GM18502 (cell line): Measurements from ENCODE around the gene LEMD3.

Experiments used
- ATAC-seq: cut with Tn5 transposase; IDR thresholded peaks from one replicate; pipeline ENCODE4 v1.9.1; 2021; ENCODE audit warnings: mild to moderate bottlenecking; ENCODE audit not compliant: unreplicated experiment, poor library complexity

LEMD3 gene

DNA sequence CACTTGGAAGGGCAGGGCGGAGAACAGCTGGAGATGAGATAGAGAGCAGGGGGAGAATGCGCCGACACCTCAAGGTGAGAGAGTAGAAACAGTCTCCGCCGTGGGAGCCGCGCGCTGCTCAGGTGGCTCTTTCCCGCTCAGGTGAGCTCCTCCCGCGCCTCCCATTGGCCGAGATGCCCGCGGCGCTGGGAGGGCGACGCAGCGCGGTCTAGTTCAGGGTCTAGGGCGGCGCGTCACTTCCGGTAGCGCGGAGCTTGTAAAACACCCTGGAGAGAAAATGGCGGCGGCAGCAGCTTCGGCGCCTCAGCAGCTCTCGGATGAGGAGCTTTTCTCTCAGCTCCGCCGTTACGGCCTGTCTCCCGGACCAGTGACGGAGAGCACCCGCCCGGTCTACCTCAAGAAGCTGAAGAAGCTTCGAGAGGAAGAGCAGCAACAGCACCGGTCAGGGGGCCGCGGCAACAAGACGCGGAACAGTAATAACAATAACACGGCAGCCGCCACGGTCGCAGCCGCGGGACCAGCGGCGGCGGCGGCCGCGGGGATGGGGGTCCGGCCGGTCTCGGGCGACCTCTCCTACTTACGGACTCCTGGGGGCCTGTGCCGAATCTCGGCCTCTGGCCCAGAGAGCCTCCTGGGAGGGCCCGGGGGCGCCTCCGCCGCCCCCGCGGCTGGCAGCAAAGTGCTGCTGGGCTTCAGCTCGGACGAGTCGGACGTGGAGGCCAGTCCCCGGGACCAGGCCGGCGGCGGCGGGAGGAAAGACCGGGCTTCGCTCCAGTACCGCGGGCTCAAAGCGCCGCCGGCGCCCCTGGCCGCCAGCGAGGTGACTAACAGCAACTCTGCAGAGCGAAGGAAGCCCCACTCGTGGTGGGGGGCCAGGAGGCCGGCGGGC is at the start of gene LEMD3:
Gene LEMD3, plus strand, starts transcription at position 264 of the 889 bp plus-strand sequence. Its CDS starts 14 bp downstream, at position 278.
- ATAC-seq = peak; percentile 91

DNA sequence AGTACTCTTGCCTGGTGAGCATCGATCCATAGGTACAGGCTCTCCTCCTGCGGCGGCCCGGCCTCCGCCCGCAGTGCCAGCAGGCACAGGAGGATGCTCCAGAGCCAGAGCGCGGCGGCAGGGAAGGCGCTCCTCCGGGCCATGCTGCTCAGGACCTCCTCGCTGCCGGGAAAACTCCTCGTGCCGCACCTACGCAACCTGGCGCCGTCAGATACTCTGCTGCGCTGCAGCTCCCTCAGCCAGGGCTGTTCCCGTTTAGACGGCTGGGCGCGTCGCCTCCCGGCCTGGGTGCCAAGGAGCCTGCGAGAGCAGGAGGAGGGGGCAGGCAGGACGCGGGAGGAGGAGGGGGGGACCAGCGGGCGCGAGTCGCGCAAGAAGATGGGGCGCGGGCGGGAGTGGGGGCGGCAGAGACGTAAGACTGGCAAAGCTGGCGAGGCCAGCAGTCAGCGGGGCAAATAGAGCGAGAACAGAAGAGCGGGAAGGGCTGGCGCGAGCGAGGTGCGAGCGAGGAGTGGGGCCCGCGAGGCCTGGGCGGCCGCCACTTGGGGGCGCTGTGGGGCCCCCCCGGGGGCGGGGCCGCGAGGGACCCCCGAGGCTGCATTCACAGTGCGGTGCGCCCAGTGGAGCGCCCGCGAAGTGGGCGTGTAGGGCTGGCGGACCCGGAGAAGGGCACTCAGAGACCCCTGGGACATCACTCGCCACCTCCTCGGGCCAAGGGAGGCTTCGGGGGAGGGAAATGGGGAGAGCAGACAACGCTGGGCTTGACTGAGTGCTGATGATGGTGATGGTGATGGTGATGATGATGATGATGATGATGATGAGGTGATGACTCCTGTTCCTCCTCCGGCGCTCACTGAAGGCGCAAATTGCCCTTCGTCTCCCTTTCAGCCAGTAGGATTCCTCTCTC is 48.1 kb upstream of the LEMD3 start, which contains the start of gene WIF1:
Gene WIF1, minus strand, starts transcription at position 257 of the 907 bp plus-strand sequence. Its CDS starts 114 bp downstream, at position 143.
- peak; percentile 73 for ATAC-seq

DNA sequence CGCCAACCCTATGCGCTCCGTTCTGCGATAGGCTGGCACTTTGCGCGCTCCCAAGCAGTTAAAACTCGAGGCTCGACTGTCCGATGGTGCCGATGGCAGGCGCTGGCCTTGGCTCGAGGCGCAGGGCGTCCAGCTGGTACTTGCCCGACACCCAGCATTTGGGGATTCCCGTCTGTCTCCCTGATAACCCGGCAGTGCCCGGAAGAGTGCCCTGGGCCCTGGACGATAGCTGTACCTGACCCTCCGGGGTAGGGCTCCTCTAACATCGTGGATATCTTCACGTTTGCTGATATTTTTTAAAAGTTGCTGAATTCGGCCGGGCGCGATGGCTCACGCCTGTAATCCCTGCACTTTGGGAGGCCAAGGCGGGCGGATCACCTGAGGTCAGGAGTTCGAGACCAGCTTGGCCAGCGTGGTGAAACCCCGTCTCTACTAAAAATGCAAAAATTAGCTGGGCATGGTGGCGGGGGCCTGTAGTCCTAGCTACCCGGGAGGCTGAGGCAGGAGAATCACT is 47.4 kb upstream of the LEMD3 start:
- no peak for ATAC-seq

DNA sequence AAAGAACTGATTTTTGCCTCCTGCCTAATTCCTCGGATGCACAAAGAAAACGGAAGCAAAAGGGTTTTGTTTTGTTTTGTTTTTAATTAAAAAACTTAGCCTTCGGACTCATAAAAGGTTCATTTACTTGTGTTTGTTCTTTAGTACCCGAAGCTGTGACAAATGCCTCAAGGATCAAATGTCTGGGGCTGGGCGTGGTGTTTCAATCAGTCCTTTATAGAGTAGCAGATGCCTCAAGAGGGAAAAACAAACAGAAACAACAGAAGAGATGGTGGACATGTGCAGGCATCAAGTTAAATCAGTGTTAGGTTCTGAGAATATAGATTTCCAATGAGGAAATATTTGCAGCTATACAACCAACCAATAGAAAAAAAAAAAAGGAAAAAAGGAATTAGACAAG is 46.7 kb upstream of the LEMD3 start:
- ATAC-seq = no peak

DNA sequence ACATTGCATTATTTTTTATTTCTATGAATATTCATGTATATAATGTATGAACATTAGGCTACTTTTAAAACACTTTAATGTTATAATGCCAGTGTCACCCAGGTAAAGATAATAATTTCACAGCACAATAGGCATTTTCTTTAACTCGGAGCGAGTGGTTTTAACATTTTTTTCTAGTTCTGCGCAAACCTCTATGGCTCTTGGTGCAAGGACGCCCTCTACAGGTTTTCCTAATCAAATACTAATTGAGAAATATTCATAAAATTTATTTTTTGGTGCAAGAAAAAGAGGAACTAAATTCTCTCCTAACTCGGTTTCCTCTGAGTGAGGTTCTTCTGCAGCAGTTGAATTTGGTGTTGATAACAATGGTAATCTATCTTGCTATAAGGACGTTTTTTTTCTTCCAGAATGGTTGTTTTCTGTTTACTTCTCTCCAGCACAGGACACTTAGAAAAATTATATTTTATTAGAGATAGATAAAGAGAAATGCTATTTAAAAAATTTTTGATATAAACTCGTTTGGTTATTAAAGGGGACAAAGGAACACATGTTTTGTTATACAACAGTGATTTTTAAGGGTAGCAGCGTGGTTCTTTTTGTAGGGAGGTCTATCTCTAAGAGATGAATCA is 45.8 kb upstream of the LEMD3 start:
- no peak for ATAC-seq

DNA sequence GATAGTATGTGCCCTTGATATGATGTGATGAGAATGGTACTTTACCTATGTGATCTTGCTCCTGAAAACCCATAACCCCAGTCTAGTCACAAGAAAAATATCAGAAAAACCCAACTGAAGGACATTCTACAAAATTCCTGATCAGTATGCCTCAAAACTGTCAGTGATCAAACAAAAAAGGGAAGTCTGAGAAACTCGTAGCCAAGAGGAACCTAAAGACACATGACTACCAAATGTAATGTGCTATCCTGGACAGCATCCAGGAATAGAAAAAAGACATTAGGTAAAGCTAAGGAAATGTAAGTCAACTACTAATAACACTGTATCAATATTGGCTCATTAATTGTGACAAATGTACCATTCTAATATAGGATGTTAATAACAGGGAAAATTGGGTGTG is 44.1 kb upstream of the LEMD3 start:
- no peak for ATAC-seq

DNA sequence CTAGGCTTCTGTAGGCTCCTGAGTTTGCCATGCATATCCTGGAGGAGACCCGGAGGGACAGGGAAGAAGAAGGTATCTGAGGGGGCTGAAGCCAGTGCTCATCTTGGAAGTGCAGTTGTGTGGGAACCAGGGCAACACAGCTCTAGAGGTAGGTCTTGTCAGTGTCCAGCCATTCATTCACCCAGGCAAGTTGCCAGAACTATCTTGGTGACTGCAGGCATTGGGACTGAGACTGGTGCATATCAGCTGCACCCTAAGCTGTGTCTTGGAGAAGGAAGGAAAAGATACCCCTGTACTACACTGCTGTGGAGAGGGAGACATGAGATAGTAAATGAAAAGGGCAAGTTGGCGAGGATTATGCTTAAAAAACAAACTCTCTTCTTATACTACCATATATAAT is 43.4 kb upstream of the LEMD3 start:
- ATAC-seq = no peak

DNA sequence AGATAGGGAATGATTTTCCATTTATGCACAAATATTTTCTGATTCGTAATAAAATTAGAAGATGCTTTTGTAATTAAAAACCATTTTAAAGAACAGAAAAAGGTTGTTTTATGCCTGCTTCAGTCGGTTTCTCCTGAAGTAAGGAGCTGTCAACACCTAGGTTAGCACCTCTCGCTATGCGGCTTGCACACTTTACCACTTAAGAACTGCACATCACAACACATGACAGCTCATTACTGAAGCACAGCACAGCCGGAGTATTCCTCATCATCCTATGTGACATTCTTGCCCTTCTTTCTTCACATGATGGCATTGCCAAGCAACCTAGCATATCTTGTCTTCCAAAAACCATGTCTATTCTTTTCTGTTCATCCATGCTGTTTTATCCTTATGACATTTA is 42.9 kb upstream of the LEMD3 start:
- no peak for ATAC-seq

DNA sequence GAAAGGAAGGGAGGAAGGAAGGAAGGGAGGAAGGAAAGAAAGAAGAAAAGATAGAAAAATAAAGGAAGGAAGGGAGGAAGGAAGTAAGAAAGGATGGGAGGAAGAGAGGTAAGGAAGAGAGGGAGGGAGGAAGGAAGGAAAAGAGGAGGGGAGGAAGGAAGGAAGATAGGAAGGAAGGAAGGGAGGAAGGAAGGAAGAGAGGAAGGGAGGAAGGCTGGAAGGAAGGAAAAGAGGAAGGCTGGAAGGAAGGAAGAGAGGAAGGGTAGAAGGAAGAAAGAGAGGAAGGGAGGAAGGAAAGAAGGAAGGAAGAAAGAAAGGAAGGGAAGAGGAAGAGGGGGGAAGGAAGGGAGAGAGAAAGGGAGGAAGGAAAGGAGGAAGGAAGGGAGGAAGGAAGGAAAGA is 35.5 kb upstream of the LEMD3 start:
- ATAC-seq = no peak

DNA sequence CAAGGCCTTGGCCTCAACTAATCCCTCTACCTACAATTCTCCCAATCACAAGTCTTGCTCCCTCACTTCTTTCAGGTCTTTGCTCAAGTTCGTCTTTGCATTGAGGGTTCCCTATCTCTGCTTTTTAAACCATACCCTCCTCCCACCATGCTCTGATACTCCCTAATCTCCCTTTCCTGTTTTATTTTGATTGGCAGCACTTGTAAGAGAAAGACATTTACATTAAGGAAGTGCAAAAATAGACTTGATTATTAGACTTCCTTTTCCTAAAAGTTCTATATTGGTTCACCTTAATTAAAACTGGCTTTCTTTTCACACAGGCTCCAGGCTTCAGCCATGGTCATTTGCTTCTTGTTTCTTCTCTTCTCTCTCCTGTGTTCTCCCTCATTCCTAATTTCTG is 30.0 kb upstream of the LEMD3 start:
- no peak for ATAC-seq

DNA sequence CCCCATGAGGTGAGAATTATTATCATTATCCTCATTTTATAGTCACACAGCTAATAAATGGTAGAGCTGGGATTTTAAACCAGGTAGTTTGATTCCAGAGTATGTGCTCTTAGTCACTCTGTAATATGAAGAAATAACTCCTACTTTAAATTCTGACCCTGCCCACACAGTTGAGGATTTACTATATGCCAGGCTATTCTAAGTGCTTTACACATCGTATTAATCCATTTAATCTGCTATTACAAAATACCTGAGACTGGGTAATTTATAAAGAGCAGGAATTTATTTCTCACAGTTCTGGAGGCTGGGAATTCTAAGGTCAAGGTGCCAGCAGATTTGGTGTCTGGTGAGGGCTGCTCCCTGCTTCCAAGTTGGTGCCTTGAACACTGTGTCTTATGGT is 28.6 kb upstream of the LEMD3 start:
- ATAC-seq = no peak

DNA sequence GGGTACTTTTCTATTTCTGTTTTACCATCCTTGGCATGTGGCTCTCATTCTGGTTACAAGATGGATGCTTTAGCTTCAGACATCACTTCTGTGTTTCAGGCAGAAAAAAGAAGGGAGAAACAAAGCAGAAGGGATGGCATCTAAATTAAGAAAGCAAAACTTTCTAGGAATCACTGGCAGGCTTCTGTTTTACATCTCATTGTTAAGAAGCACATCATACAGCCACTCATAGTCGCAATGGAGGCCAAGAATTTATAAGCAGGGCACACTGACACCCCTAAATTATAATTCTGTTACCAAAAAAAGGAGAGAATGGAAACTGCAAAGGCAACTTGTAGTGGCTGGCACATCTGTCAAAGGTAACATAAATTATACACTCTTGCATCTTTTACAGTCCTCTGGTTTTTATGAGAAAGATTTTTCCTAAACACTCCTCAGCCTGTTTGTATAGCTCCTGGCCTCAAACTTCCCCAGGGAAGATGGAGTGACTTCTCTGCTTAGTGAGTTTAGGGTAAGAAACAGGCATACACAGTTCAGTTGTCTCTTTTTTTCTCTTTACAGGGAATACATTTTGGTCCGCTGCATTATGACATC is 22.0 kb upstream of the LEMD3 start:
- ATAC-seq = no peak

DNA sequence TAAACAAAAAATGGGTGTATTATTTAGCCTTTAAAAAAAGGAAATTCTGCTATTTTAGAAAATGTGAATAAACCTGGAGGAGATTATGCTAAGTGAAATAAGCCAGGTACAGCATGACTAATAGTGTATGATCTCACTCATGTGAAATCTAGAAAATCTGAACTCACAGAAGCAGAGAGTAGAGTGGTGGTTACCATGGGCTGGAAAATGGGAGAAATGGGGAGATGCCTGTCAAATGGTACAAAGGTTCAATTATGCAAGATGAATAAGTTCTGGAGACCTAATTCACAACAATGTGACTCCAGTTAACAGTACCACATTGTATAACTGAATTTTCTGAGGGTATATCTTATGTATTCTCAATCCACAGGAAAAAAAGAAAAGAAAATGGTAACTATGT is 17.4 kb upstream of the LEMD3 start:
- no peak for ATAC-seq

DNA sequence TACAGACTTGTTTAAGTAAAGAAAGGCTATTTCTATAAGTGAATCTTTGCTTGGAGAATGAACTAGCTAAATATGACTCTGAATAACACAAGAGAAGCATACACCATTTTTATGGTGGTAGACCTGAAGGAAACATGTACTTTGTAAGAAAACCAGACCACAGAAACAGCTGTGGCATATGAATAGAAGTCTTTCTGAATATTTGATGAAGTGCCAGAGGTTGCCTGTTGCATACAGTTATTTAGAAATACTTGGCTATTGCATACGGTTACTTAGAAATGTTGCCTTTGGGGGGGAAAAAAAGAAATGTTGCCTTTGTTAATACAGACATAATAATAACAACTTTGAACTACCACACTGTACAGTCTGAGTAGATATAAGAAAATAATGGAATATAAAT is 16.8 kb upstream of the LEMD3 start:
- ATAC-seq = no peak

DNA sequence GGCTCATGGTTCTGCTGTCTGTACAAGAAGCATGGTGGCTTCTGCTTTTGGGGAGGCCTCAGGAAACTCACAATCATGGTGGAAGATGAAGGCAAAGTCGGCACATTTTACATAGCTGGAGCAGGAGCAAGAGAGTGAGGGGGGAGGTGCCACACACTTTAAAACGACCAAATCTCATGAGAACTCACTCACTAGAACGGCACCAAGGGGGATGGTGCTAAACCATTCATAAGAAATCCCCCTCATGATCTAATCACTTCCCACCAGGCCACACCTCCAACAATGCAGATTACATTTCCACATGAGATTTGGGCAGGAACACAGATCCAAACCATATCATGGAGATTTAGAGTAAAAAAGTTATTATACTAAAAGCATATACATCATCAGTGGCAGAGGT is 13.6 kb upstream of the LEMD3 start:
- ATAC-seq = peak; percentile 51

DNA sequence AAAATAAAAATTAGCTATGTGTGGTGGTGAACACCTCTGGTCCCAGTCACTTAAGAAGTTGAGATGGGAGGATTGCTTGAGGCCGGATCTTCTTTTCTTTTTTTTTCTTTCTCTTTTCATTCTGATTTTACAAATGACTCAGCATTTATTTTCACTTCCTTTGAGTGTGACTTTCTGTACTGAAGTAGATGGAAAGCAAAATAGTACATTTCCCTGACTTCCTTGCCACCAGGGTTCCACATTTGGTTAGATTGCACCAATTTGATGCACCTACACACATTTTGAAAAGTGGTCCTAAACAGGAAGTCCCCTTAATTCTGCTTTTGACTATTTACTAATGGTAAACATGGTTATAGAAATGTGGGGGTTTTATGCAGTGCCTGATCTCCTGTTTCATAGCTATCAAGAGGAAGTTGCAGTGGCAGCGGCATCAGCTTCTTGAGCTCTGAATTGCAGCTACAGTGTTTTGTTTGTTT is 13.0 kb upstream of the LEMD3 start:
- peak; percentile 95 for ATAC-seq

DNA sequence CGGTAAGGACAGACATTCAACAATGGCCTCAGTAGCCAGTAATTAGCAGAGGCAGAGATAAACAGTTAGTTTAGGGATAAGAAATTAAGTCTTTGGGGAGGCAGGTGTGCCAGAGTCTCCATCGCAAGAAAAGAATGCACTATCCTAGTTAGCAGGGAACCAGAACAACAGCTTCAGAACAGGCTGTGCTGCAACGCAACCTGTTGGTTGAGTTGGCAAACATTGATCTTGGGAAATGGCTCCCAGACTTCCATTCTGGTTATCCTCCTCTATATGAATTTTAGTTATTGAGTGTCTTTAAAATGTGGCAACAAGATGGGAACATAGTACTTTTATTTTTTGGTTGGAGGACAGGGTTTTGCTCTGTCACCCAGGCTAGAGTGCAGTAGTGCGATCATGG is 12.3 kb upstream of the LEMD3 start:
- ATAC-seq = no peak

DNA sequence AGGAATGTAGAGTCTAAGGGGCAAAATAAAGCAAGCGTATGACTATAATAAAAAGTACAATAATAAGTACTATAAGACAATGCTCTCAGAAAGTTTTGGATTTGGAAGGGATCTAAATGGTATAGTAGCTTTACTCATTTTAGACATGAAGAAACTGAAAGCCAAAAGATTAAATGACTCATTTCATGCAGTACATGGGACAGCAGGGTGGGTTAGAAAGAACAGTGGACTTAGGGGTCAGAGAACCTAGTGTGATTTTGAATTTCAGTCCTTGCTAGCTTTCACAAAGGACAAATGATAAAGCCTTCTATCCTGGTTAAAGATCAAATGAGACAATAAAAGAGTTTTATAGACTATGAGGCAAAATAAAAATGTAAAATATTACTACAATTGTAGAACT is 6.8 kb upstream of the LEMD3 start:
- ATAC-seq = peak; percentile 59

DNA sequence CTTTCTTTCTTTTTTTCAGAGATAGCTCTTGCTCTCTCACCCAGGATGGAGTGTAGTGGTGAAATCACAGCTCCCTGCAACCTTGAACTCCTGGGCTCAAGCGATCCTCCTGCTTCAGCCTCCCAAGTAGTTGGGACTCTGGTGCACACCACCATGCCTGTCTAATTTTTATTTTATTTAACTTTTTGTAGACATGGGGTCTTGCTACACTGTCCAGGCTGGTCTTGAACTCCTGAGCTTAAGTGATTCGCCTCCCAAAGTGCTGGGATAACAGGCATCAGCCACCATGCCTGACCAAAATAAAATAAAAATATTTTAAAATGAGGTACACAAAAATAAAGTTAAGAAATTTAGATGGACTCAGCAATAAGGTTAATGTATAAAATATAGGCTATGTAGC is 5.1 kb upstream of the LEMD3 start:
- no peak for ATAC-seq

DNA sequence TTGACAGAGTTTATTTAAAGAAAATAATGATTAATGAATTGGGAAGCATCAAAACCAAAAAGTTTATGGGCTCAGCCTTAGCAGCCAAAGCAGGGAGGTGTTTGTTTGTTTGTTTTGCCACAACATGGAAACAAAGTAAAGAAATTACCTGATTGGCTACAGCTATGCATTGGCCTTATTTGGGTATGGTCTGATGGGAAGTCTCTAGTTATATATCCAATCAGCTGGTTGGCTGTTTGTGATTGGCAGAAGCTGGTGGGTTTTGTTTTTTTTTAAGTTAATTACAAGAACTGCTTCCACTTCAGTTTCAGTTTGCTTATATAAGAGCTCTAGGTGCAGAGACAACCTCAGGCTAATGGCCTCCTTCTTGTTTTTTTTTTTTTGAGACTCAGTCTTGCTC is 4.6 kb upstream of the LEMD3 start:
- no peak for ATAC-seq
